Liver (tissue), 9 donors: Measurements from ENCODE around the gene ZSWIM6. TPM values are rescaled to one million over a fixed set of nuclear protein-coding genes. Genes with fewer than 3 reads are reported as not detected.

Experiments used
- DNase-seq: peaks from one replicate; pipeline ENCODE4 v3.0.0-alpha.2; 2017; ENCODE audit warnings: low spot score
- H3K27ac ChIP-seq, 2 donors: one replicate each; pipeline ENCODE4 v1.7.0; 2013; ENCODE audit warnings: inconsistent platforms in 2 of 2, low read length in 2 of 2, control low read depth in 1 of 2, low read depth in 1 of 2, mild to moderate bottlenecking in 1 of 2
- H3K27me3 ChIP-seq, 4 donors: one replicate each; pipeline versions ENCODE4 v1.6.1 to v1.7.0; 2013; ENCODE audit warnings: low read length in 3 of 4, inconsistent platforms in 1 of 4, mild to moderate bottlenecking in 1 of 4, moderate library complexity in 1 of 4; ENCODE audit not compliant: control insufficient read depth in 4 of 4, insufficient read depth in 4 of 4
- H3K36me3 ChIP-seq, 4 donors: one replicate each; pipeline versions ENCODE4 v1.6.1 to v1.7.0; 2013; ENCODE audit warnings: low read length in 3 of 4, mild to moderate bottlenecking in 3 of 4, low read depth in 1 of 4, moderate library complexity in 1 of 4; ENCODE audit not compliant: control insufficient read depth in 4 of 4, insufficient read depth in 3 of 4
- H3K4me1 ChIP-seq, 4 donors: one replicate each; pipeline versions ENCODE4 v1.6.1 to v1.7.0; 2013; ENCODE audit warnings: low read length in 3 of 4, mild to moderate bottlenecking in 3 of 4, moderate library complexity in 1 of 4; ENCODE audit not compliant: control insufficient read depth in 4 of 4, insufficient read depth in 4 of 4
- H3K4me3 ChIP-seq, 3 donors: one replicate each; pipeline versions ENCODE4 v1.6.1 to v1.7.0; 2013; ENCODE audit warnings: low read length in 3 of 3, control low read depth in 1 of 3, low read depth in 1 of 3, mild to moderate bottlenecking in 1 of 3
- H3K9ac ChIP-seq, 2 donors: one replicate each; pipeline ENCODE4 v1.7.0; 2013; ENCODE audit warnings: low read length in 2 of 2, mild to moderate bottlenecking in 2 of 2, moderate library complexity in 2 of 2, control low read depth in 1 of 2, low read depth in 1 of 2
- H3K9me3 ChIP-seq, 4 donors: one replicate each; pipeline versions ENCODE4 v1.6.1 to v1.7.0; 2013; ENCODE audit warnings: low read length in 3 of 4; ENCODE audit not compliant: control insufficient read depth in 4 of 4
- CTCF ChIP-seq: fragments of 150-350 bp; IDR thresholded peaks from 2 replicates; pipeline ENCODE4 v1.5.1; 2017; ENCODE audit warnings: improper control_type of control experiment, low read depth, low read length; ENCODE audit not compliant: missing input control
- EGR1 ChIP-seq, 2 donors: IDR thresholded peaks; 2 replicates each; pipeline ENCODE4 v1.6.1; 2016 to 2018; ENCODE audit warnings: antibody characterized with exemption in 2 of 2, low read depth in 2 of 2
- FOXA1 ChIP-seq: IDR thresholded peaks from 2 replicates; pipeline ENCODE4 v1.6.1; 2016; ENCODE audit warnings: antibody characterized with exemption
- FOXA2 ChIP-seq: IDR thresholded peaks from 2 replicates; pipeline ENCODE4 v1.6.1; 2016; ENCODE audit warnings: antibody characterized with exemption
- GABPA ChIP-seq, 2 donors: IDR thresholded peaks in 1 of 2; conservative IDR thresholded peaks in 1 of 2; 2 replicates each; pipeline ENCODE4 v1.6.1; 2016; ENCODE audit warnings: antibody characterized with exemption in 2 of 2, mild to moderate bottlenecking in 1 of 2, moderate library complexity in 1 of 2
- HNF4A ChIP-seq, 2 donors: conservative IDR thresholded peaks; 2 replicates each; pipeline ENCODE4 v1.6.1; 2016; ENCODE audit warnings: antibody characterized with exemption in 2 of 2, mild to moderate bottlenecking in 2 of 2
- HNF4G ChIP-seq: IDR thresholded peaks from 2 replicates; pipeline ENCODE4 v1.6.1; 2016; ENCODE audit warnings: antibody characterized with exemption
- JUND ChIP-seq, 2 donors: IDR thresholded peaks; 2 replicates each; pipeline ENCODE4 v1.6.1; 2016; ENCODE audit warnings: antibody characterized with exemption in 2 of 2
- NR2F2 ChIP-seq: IDR thresholded peaks from 2 replicates; pipeline ENCODE4 v1.6.1; 2016; ENCODE audit warnings: antibody characterized with exemption
- RAD21 ChIP-seq, 2 donors: IDR thresholded peaks; 2 replicates each; pipeline ENCODE4 v1.6.1; 2016; ENCODE audit warnings: antibody characterized with exemption in 2 of 2, mild to moderate bottlenecking in 2 of 2
- RXRA ChIP-seq, 2 donors: IDR thresholded peaks; 2 replicates each; pipeline ENCODE4 v1.6.1; 2017 to 2018; ENCODE audit warnings: antibody characterized with exemption in 2 of 2, mild to moderate bottlenecking in 1 of 2
- SP1 ChIP-seq: IDR thresholded peaks from 2 replicates; pipeline ENCODE4 v1.6.1; 2018; ENCODE audit warnings: antibody characterized with exemption, mild to moderate bottlenecking
- TAF1 ChIP-seq: conservative IDR thresholded peaks from 2 replicates; pipeline ENCODE4 v1.6.1; 2016; ENCODE audit warnings: antibody characterized with exemption, mild to moderate bottlenecking
- YY1 ChIP-seq: IDR thresholded peaks from 2 replicates; pipeline ENCODE4 v1.6.1; 2016; ENCODE audit warnings: antibody characterized with exemption, mild to moderate bottlenecking
- ZBTB33 ChIP-seq: IDR thresholded peaks from 2 replicates; pipeline ENCODE4 v1.6.1; 2016; ENCODE audit warnings: antibody characterized with exemption
- WGBS: extraction: QIAGEN DNeasy Blood & Tissue Kit; methylation state at CpG from one replicate; pipeline ENCODE4 v1.1.7; 2013; 5-methylcytosine and 5-hydroxymethylcytosine counted together
- polyA plus RNA-seq, 2 donors: library from polyadenylated mRNA; stranded (reverse) in 1 of 2; unstranded in 1 of 2; fragments of 200-250 nt in 1 of 2; fragments of >200 nt in 1 of 2; fragmentation: Nextera tagmentation in 1 of 2; extraction: Ambion mirVana in 1 of 2; gene quantifications; one replicate each; pipeline versions ENCODE4 v1.2.1 to v1.2.3, GENCODE V29; 2013 to 2015
- total RNA-seq, 2 donors: library from RNA; depleted of rRNA; stranded (reverse); fragments of >200 nt; gene quantifications; one replicate each; pipeline ENCODE4 v1.2.3, GENCODE V29; 2014
- TF ChIP-seq, protein P1 (sequence below): IDR thresholded peaks from 2 replicates; pipeline ENCODE4 v1.6.1; 2016; ENCODE audit warnings: antibody characterized with exemption, mild to moderate bottlenecking
- TF ChIP-seq, protein P2 (sequence below): IDR thresholded peaks from 2 replicates; pipeline ENCODE4 v1.6.1; 2016; ENCODE audit warnings: antibody characterized with exemption
- TF ChIP-seq, protein P3 (sequence below): IDR thresholded peaks from 2 replicates; pipeline ENCODE4 v1.6.1; 2016; ENCODE audit warnings: antibody characterized with exemption
- donor health status: healthy.
- donor health status: healthy.
- donor health status: healthy.
- donor health status: healthy.
- donor health status: healthy.

Gene ZSWIM6
- total and polyA plus RNA-seq, 4 donors: 1.3 to 5.2 (median 3.3) TPM

GRCh38 chr5:61397238-61397637 lies 65.2 kb downstream of the ZSWIM6 start:
- H3K36me3 ChIP-seq: no peaks in the 10 kb centered on the region
- H3K9ac ChIP-seq: no peak overlapping the region
- TF ChIP-seq GABPA (IDR thresholded peaks at IDR 0.05 in 1 of 2, conservative IDR thresholded peaks at IDR 0.05 in 1 of 2) (no peak), FOXA1 (no peak), FOXA2 (no peak), HNF4A (conservative IDR thresholded peaks at IDR 0.05) (no peak), RXRA (IDR thresholded peaks at IDR 0.05) (no peak), EGR1 (IDR thresholded peaks at IDR 0.05; ENCODE audit: low read depth in 2 of 2) (no peak), NR2F2 (no peak), SP1 (no peak), JUND (IDR thresholded peaks at IDR 0.05) (no peak), HNF4G (no peak), YY1 (no peak), RAD21 (IDR thresholded peaks at IDR 0.05) (no peak), CTCF (no peak), ZBTB33 (no peak), TAF1 (no peak)
- TF ChIP-seq, protein P1, sequence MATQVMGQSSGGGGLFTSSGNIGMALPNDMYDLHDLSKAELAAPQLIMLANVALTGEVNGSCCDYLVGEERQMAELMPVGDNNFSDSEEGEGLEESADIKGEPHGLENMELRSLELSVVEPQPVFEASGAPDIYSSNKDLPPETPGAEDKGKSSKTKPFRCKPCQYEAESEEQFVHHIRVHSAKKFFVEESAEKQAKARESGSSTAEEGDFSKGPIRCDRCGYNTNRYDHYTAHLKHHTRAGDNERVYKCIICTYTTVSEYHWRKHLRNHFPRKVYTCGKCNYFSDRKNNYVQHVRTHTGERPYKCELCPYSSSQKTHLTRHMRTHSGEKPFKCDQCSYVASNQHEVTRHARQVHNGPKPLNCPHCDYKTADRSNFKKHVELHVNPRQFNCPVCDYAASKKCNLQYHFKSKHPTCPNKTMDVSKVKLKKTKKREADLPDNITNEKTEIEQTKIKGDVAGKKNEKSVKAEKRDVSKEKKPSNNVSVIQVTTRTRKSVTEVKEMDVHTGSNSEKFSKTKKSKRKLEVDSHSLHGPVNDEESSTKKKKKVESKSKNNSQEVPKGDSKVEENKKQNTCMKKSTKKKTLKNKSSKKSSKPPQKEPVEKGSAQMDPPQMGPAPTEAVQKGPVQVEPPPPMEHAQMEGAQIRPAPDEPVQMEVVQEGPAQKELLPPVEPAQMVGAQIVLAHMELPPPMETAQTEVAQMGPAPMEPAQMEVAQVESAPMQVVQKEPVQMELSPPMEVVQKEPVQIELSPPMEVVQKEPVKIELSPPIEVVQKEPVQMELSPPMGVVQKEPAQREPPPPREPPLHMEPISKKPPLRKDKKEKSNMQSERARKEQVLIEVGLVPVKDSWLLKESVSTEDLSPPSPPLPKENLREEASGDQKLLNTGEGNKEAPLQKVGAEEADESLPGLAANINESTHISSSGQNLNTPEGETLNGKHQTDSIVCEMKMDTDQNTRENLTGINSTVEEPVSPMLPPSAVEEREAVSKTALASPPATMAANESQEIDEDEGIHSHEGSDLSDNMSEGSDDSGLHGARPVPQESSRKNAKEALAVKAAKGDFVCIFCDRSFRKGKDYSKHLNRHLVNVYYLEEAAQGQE: no peak
- TF ChIP-seq, protein P2, sequence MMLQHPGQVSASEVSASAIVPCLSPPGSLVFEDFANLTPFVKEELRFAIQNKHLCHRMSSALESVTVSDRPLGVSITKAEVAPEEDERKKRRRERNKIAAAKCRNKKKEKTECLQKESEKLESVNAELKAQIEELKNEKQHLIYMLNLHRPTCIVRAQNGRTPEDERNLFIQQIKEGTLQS: no peak
- TF ChIP-seq, protein P3, sequence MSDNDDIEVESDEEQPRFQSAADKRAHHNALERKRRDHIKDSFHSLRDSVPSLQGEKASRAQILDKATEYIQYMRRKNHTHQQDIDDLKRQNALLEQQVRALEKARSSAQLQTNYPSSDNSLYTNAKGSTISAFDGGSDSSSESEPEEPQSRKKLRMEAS: no peak
- DNase-seq: no peak
- 66% methylated on average over 1 of the region's 1 CpG for WGBS
- H3K4me3 ChIP-seq: no peak overlapping the region
- no peaks in the 10 kb centered on the region for H3K9me3 ChIP-seq
- no peak overlapping the region for H3K27ac ChIP-seq
- peaks cover 0 to 19% (median 10%) of the 10 kb centered on the region in 4 donors for H3K4me1 ChIP-seq
- no peaks in the 10 kb centered on the region for H3K27me3 ChIP-seq
